ENCODE measurements around the gene PIK3R5.

The PIK3R5 gene

GRCh38 chr17:8924595-8924994, 40.9 kb downstream of the PIK3R5 start:
- no peak for DNase-seq (ENCODE audit: low read depth, low spot score)

- no peak for DNase-seq (ENCODE audit: low read depth, low spot score)
Measured at GRCh38 chr17:8923762-8924161, 41.7 kb downstream of the PIK3R5 start.

GRCh38 chr17:8922928-8923327, 42.6 kb downstream of the PIK3R5 start:
- no peak for DNase-seq (ENCODE audit: low read depth, low spot score)

- DNase-seq (ENCODE audit: low read depth, low spot score): no peak
Measured at GRCh38 chr17:8922451-8922850, 43.1 kb downstream of the PIK3R5 start.

- DNase-seq (ENCODE audit: low read depth, low spot score): no peak
Measured at GRCh38 chr17:8921147-8921546, 44.4 kb downstream of the PIK3R5 start.

- no peak for DNase-seq (ENCODE audit: low read depth, low spot score)
Measured at GRCh38 chr17:8918807-8919465, 46.6 kb downstream of the PIK3R5 start.

- DNase-seq (ENCODE audit: low read depth, low spot score): no peak
Measured at GRCh38 chr17:8916466-8916865, 49.0 kb downstream of the PIK3R5 start.

GRCh38 chr17:8914554-8914953, 51.0 kb downstream of the PIK3R5 start:
- DNase-seq (ENCODE audit: low read depth, low spot score): no peak

GRCh38 chr17:8913879-8914278, 51.6 kb downstream of the PIK3R5 start:
- DNase-seq (ENCODE audit: low read depth, low spot score): no peak

- no peak for DNase-seq (ENCODE audit: low read depth, low spot score)
Measured at GRCh38 chr17:8913091-8913490, 52.4 kb downstream of the PIK3R5 start.

GRCh38 chr17:8912084-8912981, 53.2 kb downstream of the PIK3R5 start:
- no peak for DNase-seq (ENCODE audit: low read depth, low spot score)

GRCh38 chr17:8910969-8911604, 54.4 kb downstream of the PIK3R5 start:
- DNase-seq (ENCODE audit: low read depth, low spot score): no peak

GRCh38 chr17:8909586-8910270, 55.8 kb downstream of the PIK3R5 start:
- DNase-seq (ENCODE audit: low read depth, low spot score): no peak

GRCh38 chr17:8905331-8905730, 60.2 kb downstream of the PIK3R5 start:
- DNase-seq (ENCODE audit: low read depth, low spot score): no peak

GRCh38 chr17:8904686-8905085, 60.8 kb downstream of the PIK3R5 start:
- no peak for DNase-seq (ENCODE audit: low read depth, low spot score)

GRCh38 chr17:8904201-8904600, 61.3 kb downstream of the PIK3R5 start:
- DNase-seq (ENCODE audit: low read depth, low spot score): no peak

GRCh38 chr17:8900626-8901585, 64.6 kb downstream of the PIK3R5 start:
- no peak for DNase-seq (ENCODE audit: low read depth, low spot score)

- DNase-seq (ENCODE audit: low read depth, low spot score): no peak
Measured at GRCh38 chr17:8900207-8900606, 65.3 kb downstream of the PIK3R5 start.

GRCh38 chr17:8898636-8899035, 66.9 kb downstream of the PIK3R5 start:
- no peak for DNase-seq (ENCODE audit: low read depth, low spot score)

GRCh38 chr17:8898126-8898525, 67.4 kb downstream of the PIK3R5 start:
- no peak for DNase-seq (ENCODE audit: low read depth, low spot score)
